ENCODE data around the gene MYH10.

The MYH10 gene

DNA sequence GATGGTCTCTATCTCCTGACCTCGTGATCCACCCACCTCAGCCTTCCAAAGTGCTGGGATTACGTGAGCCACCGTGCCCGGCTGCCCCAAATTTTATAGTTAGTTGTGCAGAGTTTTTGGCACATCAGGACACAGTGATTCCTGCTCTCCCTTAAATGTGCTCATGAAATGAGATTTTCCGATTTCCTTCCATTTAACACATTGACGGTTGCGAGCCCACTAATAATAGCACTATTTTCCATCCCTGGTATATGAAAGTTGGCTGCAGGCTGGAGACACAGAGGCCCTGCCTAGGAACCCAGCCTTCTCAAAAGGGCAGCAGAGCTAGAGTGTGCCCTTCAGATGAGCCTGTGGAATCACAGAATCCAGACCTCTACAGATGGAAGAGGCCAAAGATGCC lies 17.4 kb upstream of the MYH10 start:
- no peak for DNase-seq

DNA sequence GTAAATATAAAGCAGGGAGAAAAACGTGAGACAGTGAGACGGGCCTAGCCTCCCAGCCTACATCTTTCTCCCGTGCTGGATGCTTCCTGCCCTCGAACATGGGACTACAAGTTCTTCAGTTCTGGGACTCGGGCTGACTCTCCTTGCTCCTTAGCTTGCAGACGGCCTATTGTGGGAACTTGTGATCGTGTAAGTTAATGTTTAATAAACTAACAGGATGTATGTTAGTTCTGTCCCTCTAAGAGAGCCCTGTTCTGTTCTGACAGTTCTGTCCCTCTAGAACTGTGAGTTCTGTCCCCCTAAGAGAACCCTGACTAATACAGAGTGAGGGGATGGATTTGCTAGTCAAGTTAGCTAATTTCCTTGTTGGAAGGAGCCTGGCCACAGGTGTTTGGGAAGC lies 16.7 kb upstream of the MYH10 start:
- DNase-seq = no peak

DNA sequence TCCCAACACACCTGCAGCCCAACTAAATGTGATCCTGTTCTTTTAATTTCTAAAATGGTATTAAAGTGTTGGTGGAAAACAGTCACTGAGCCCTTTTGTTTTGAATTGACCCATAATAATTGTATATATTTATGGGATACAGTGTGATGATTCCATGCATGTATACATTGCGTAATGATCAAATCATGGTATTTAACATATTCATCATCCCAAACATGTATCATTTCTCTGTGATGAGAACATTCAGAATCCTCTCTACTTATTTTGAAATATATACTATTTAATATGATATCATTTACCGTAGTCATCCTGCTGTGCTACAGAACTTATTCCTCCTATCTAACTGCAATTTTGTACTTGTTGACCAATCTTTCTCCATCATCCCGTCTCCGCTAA lies 14.0 kb upstream of the MYH10 start:
- DNase-seq = no peak

DNA sequence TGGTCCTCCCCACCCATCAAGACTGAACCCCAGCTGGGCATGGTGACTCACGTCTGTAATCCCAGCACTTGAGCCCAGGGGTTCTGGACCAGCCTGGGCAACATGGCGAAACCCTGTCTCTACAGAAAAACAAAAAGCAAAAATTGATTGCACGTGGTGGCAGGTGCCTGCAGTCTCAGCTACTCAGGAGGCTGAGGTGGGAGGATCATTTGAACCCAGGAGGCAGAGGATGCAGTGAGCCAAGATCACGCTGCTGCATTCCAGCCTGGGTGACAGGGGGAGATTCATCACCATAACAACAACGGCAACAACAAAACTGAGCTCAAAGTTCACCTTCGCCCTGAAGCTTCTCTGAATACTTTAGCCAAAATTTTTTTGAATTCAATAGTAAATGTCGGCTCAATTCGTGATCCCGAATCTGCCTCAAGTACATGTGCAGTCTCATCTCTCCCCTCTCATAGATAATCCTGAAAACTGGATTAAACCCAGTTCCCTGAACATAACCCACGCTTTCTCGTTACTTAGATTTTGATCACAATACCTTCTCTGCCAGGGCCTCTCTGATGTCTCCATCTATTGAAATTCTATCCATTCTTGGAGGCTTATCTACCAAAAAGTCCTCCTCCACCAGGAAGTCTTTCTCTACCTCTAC lies 13.5 kb upstream of the MYH10 start:
- DNase-seq = no peak

DNA sequence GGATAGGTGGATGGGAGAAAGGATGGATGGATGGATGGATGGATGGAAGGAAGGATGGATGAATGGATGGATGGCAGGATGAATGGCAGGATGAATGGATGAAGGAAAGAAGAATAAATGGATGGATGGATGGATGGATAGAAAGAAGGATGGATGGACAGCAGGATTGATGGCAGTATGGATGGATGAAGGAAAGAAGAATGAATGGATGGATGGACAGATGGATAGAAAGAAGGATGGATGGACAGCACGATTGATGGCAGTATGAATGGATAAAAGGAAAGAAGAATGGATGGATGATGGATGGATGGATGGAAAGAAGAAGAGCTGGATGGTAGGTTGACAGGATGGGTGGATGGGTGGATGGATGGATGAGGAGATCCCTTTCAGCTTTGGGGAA lies 9.2 kb upstream of the MYH10 start:
- no peak for DNase-seq

DNA sequence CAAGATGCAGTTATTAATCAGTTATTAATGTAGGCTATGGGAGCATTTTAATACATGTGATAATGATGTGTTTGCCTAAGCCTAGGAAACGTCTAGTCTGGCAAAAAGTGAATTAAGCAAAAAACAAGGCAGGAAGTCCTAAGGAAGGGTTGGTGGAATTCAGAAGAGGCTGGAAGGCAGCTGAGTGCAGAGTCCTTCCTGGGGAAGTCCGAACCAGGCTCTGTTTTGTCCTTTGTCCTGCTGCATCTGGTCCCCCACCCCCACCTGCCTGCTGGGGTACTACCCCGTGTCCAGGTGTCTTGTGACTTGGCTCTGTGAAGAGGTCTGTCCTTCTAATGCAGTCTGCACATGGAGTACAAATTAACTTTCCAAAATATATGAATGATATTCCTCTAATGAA lies 1.5 kb upstream of the MYH10 start:
- DNase-seq = no peak

DNA sequence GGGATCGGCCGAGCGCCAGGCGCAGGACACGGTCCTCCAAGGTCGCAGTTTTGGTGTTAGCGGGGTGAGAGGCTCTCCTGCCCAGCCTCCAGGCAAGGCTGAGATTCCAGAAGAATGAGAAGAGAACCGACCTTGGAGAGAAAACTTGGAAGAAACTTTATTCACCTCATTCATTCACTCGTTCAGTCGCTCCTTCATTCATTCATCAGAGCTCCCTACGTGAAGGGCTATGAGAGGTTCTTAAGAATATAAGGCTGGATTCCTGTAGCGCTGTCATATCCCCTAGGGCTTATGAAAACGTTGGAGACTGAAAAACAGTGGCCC lies 991 bp upstream of the MYH10 start:
- no peak for DNase-seq

DNA sequence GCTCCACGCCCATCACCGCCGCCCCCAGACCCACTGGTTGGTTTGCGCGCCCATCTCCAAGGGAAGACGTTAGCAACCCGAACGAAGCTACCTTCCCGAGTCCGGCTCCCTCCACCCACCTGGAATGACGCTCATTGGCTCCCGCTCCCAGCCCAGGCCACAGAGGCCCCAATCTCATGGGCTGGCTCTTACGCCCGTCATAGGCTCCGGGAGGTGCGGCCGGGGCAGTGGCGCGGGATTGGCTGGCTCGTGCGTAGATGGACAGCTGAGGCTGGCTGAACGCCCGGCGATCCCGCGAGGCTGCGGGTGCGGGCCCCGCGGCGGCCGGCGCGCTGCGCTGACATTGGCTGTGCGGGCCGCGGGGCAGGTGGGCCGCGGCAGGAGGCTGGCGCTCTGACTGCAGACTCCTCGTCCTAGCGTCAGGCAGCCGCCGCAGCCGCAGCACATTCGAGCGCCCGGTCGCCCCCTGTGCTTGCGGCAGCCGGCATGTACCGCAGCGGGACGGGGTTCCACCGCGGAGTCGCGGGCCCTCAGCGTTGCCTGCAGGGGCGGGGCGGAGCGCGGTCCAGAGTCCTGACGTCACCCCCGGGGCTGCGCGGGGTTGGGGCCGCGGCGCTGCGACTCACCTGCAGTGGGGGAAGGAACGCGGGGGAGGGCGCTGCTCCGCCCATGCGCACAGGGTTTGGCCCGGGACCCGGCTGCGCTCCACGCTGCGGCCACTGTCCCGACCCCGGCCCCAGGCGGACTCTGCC lies 453 bp upstream of the MYH10 start:
- DNase-seq = peak; percentile 94

DNA sequence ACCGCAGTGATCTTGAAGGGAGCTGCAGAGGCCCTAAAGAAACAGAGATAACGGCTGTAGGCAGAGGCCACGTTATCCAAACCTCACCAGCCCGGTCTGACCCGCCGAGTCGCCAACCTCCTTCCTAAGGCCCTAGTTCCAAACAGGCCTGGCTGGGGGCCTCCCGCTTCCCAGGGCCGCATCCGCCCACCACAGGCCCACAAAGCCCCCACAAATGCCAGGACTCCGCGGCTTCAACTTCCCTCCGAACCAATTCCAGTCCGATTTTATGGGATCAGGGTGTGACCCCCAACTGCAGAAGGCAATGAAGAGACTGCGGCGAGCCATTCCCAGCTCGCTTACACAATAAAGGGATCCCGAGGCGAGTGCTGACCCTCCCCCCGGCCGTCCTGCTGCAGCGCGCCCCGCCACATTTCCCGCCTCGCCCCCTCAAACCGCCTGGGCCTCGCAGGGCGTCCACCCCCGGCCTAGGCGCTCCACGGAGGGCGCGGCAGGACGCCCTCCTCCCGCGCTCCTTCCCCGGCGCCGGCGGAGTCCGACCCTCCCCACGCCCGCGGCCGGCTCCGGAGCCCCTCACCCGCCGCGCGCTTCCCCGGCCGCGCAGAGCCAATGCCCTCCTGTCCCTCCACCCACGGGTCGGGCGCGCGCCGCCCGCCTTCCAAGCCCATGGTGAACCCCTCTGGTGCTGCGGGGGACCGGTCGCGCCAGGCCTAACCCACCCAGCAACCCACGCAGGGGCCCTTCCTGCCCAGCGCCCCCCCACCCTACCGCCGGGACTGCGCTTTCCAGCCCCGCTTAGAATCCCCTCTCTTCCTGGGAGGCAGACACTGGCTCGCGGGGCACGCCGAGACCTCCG lies 926 bp downstream of the MYH10 start:
- peak; percentile 66 for DNase-seq

DNA sequence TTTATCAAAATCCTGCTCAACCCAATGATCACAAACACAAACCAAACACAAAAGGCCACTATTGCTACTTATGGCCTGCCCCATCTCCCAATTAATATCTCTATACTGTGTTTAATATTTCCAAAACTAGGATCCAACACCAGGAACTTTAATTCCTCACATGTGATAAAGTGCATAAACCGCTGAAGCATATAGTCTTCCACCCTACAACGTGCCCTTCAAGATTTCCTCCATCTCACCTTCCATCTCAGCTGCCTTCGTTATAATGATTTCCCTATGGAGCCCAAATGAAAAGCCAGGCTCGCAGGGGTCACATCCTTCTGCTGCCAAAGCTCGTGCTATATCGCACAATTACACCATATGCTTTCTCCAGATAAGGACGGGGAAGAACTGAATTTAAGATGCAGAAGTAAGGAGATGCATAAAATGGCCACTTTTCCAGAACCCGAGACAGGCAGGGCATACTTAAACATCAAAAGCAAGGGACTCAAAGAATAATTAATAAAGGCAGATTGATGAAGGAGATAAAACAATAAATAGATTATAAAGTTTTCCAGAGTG lies 1.8 kb downstream of the MYH10 start:
- no peak for DNase-seq

DNA sequence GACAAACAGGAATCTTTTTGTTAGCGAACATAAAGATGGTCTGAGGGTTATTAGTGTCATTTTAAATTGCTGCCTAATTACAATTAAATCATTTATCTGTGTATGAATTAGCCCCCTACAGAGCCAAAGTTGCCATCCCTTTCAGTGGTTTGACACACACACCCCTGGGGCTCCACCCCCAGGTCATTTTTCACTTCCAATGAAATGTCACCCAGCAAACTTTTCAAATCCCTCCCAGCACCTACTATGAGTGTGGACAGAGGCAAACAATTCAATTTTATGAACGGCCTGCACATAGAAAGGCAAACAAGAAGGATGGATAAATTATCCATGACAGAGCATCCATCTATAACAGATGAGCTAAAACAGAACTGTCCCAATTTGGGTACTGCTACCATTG lies 2.4 kb downstream of the MYH10 start:
- DNase-seq = no peak

DNA sequence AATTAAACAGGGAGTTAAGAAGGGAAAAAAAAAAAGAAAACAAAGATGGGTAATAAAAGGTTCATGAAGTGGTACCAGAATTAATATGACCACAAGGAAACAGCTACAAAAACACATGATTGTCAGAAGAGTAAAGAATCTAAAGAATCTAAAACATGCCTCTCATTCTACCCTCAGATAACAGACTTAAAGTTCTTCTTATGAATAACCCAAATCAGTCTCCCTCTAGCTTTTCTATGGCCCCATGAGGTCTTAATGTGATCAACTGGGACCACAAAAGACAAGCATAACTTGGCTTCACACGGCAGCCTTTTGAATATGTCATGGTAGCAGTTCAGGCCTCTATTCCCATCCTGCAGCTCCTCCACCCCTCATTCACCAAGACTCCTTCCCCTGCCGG lies 6.9 kb downstream of the MYH10 start:
- no peak for DNase-seq

DNA sequence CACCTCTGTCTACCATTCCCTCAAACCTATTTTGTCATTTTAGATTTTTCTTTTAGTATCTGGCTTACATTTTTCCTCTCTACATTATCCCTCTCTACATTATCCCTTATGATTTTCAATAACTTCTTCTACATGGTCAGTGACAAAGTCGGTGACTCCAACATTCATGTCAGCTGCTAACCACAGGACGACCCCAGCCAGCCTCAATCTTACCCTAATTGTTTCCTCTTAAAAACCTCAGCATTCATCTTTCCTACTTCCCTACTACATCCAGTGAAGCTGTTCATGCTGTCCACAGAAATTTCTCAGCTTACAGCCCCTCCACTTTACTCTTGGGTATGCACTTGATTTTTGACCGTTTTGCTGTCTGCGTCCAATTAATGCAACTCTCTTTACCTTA lies 8.3 kb downstream of the MYH10 start:
- DNase-seq = no peak

DNA sequence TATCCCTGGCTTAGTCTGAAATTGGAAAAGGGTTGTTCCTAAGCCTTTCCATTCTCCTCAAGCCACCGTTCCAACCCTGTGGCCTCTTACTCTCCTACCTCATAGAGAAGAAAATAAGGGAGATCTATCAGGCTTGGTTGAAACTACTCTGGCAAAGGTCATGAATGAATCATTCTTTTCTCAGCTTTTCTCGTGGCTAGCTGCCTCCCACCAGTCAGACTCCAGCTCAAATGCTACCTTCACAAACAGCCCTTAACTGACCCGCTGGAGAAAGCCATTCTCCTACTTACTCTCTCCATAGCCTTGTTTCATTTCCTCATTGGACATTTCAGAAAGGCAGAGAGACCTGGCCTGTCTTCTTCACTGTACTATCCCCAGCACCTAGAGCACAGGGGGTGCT lies 8.9 kb downstream of the MYH10 start:
- no peak for DNase-seq

DNA sequence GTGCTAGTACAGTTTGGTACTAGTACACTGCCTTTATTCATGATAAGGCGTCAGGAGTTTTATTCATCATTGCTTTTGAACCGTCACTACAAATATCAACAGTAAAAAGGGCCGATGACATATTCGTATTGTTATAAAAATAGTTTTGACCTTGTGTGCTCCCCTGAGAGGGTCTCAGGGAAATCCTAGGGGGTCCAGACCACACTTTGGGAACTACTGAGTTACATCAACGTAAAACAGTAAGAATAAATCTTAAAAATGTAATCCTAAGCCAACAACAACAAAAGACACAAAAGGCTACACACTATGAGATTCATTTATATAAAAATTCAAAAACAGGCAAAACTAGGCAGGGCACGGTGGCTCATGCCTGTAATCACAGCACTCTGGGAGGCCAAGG lies 11.2 kb downstream of the MYH10 start:
- no peak for DNase-seq

DNA sequence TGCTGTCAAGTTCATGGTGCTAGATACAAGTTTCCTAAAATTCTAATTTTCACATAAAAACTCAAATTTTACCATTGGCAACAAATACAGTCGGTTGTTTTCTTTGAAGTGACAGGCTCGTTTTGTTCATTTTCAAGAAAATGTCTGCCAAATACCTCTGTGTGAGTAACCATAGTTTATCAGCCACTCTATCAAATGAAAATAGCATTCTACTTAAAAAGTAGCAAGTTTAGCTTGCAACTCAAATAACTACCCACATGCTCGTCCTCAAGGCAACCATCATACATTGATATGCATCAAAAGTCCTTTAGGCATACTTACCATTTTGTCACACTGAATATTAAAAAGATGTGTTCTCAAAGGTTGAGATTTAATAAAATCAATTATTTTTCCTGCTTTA lies 11.7 kb downstream of the MYH10 start:
- DNase-seq = no peak

DNA sequence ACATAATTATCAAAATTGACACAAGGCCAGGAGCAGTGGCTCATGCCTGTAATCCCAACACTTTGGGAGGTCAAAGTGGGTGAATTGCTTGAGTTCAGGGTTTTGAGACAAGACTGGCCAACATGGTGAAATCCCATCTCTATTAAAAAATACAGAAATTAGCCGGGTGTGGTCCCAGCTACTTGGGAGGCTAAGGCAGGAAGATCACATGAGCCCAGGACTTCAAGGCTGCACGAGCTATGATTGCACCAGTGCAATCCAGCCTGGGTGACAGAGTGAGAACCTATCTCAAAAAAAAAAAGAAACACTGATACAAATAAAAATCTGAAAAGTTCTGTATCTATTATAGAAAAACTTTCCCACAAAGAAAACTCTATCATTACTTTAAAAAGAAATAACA lies 15.5 kb downstream of the MYH10 start:
- DNase-seq = no peak

DNA sequence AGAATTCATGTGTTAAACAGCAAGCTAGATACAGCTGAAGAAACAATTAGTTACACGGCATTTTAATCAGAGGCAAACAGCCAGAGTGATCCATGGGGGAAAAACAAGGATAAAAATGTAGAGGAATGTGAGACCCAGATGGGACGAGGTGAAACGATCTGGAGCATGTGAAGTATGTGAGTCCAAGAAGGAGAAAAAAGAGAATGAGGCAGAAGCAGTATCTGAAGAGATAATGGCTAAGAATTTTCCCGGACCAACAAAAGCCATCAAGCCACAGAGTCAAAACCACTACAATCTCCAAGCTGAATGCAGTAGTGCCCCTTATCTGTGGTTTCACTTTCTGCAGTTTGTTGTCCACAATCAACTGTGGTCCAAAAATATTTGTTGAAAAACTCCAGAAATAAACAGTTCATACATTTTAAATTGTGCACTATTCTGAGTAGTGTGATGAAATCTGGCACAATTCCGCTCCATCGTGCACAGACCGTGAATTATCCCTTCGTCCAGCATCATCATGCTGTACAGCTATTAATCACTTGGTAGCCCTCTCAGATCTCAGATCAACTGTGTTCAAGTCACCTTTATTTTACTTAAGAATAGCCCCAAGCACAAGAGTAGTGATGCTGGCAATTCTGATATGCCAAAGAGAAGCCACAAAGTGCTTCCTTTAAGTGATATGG lies 18.8 kb downstream of the MYH10 start:
- DNase-seq = no peak

DNA sequence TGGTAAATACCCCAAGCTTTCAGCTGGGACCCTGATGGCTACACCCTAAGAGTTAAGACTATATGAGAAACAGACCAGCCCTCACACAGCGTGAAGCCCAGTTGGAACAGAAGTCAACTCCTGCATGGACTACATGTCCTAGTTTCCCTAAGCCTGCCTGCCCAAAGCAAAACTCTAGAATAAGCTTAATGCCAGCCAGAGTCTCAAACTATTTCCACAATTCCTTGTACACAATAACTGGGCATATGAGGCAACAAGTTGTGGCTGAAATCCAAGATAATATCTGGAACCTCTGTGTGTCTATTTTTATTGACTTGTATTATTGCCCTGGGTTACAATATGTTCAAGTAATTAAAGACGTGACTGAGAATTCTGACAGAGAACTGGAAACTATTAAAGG lies 19.4 kb downstream of the MYH10 start:
- DNase-seq = no peak

DNA sequence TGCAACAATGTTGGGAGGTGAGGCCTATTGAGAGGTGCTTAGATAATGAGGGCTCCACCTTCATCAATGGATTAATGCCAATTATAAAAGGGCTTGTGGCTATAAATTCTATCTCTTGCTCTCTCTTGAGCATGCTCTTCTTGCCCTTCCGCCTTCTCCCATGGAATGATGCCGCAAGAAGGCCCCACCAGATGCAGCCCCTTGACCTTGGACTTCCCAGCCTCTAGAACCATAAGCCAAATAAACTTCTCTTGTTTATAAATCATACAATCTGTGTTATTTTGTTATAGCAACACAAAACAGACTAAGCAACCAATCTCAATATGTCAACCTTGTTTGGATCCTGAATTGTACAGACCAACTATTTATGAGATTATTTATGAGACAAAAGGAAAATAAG lies 20.0 kb downstream of the MYH10 start:
- no peak for DNase-seq

DNA sequence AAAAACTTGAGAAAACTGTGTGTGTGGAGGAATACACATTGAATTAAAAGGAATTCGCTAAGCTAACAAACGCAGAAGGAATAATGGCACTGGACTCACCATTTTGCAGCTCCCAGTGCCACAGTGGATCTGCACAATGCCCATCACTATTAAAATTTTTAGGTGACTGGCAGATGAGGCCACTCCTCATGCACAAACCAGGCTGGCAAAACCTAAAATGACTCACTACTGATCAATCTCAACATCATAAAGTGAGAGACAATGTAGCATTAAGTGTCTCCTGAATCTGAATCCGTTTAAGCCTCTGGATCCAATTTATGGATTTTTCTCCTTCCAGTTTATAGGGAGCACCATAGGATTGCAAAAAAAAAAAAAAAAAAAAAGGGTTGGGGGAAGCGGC lies 20.6 kb downstream of the MYH10 start:
- DNase-seq = no peak

DNA sequence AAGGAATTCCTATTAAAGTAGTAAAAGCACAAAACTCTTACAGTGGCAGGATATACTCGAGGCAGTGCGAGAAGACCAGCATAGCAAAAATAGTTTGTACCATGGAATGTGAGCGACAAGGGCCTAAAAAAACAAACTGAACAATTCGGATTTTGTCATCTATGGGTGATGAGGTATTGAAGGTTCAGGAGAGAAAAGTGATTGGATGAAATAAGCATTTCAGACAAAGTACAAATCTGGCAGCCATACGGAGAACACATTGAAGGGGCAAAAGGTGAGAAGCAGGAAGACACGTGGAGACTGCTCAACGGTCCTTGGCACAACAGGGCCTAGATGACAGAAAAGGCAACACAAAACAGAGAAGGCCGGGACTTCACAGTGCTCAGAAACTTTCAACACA lies 22.5 kb downstream of the MYH10 start:
- no peak for DNase-seq

DNA sequence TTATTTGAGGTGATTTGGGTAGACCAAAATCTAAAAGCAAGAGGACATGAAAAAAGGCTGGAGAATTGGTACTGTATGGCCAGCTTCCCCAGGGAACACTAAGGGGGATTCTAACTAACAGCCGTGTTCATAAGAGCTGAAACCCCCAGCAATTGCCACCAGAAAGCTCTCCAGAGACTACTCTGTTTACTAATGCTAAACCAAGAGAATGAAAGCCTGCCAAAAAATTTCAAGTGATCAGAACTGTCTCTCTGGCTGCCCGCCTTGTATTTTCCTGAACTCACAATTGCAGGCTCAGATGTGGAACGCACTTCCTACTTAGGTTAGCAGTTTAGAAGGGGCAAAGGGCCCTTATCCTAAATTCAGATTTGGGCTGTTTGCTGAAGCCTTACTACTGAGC lies 24.1 kb downstream of the MYH10 start:
- no peak for DNase-seq

Data from activated effector memory CD4-positive, alpha-beta T cell treated with anti-CD3 and anti-CD28 coated beads, Interleukin-2, amount 50 U/mL, for 16 hours (primary cell).